Measurements from ENCODE around the gene PTPRC.

PTPRC gene

DNA sequence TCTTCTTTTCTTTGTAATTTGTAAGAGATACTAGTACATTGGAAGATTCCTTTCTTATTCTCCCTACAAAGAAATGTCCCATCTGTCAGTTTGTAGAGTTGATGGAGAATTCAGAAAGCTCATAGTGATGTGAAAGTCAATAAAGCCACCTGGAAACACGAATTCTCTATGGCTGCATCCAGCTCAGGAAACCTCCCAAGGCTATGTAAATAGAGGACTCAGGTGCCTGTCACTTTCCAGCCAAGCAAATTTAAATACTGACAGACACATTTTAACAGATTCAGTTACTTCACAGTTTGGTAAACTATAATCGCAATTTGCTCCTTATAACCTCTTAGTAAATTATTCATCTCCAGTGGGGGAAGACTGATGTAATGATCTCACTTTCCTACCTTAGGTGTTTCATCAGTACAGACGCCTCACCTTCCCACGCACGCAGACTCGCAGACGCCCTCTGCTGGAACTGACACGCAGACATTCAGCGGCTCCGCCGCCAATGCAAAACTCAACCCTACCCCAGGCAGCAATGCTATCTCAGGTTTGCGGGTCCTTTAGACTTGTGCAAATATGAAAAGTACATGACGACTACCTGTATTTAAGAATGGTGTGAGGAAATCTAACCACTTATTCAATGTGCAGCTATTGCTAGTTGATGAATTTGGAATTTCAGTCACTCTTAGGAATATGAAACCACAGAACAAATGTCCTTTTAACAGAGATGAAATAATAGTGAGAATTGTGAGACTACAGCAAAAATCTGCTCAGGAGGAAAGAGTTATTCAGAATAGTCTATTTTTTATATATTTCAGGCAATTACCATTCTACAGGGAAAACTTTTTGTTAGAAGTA, 60.6 kb downstream of the PTPRC start:
- TF ChIP-seq TAF1 (IDR thresholded peaks at IDR 0.05; ENCODE audit: borderline replicate concordance, low read depth, low read length) (no peak), POLR2AphosphoS5 (IDR thresholded peaks at IDR 0.05; ENCODE audit: low read depth, low read length) (no peak), POLR2A (IDR thresholded peaks at IDR 0.05; ENCODE audit: low read depth, low read length) (no peak)
- no peak for DNase-seq (ENCODE audit: insufficient read length)
- no peak for FAIRE-seq

DNA sequence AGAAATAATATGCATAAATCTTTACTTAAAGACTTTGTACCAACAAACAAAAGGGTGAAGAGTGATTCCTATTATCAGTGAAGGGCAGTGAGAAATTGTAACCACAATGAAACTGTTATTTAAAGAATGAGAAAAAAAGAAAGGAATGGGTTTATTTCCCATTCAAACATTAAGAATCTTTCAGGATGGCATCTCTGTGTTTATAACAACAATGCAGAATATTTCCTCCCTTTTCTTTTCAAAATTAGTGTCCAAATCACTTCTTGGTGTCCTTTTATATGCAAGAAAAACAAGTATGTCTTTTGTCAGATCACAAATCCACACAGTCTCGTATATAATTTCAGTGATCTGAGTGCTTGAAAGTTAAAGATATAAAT, 61.2 kb downstream of the PTPRC start:
- no peak for DNase-seq (ENCODE audit: insufficient read length)
- TF ChIP-seq TAF1 (IDR thresholded peaks at IDR 0.05; ENCODE audit: borderline replicate concordance, low read depth, low read length) = no peak
- FAIRE-seq = no peak

DNA sequence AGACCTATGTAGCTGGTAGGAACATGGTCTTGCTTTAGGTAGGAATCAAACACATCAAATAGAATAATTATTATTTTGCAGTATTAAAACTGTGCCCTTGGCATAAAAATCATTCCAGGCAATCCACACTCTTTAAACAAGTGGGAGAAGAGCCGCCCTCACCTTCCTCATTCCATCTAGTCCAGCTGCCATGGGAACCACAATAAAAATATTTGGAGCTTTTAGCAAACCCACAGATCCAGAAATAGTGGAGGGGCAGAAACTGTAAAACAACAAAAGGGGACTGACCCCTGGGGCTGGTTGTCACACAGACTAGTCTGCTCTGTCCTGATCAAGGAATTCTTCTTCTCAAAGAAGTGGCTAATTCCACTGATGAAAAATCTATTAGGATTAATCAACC, 61.6 kb downstream of the PTPRC start:
- FAIRE-seq (no peak), DNase-seq (ENCODE audit: insufficient read length) (no peak)
- TF ChIP-seq POLR2AphosphoS5 (IDR thresholded peaks at IDR 0.05; ENCODE audit: low read depth, low read length) = no peak
- TF ChIP-seq POLR2A (IDR thresholded peaks at IDR 0.05; ENCODE audit: low read depth, low read length) = no peak
- no peak for TF ChIP-seq TAF1 (IDR thresholded peaks at IDR 0.05; ENCODE audit: borderline replicate concordance, low read depth, low read length)

DNA sequence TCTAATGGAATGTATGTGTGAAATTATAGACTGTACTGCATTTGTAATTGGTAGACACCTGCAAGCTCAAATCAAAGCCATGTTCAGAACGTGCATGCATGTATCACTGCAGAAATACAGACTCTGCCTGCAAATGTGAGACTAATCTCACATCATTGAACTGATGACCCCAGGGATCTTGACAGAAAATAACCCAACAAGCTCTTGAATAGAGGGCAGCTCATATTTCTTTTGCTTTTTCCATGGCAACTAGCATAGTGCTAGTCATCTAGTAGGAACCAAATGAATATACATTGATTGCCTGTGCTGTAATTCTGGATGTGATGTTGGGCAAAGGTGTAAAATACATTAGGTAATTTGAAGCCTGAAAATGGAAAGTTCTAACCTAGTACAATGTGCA, 62.4 kb downstream of the PTPRC start:
- TF ChIP-seq TAF1 (IDR thresholded peaks at IDR 0.05; ENCODE audit: borderline replicate concordance, low read depth, low read length) = no peak
- no peak for TF ChIP-seq POLR2A (IDR thresholded peaks at IDR 0.05; ENCODE audit: low read depth, low read length)
- no peak for TF ChIP-seq POLR2AphosphoS5 (IDR thresholded peaks at IDR 0.05; ENCODE audit: low read depth, low read length)
- FAIRE-seq (peak; percentile 53), DNase-seq (ENCODE audit: insufficient read length) (no peak)

DNA sequence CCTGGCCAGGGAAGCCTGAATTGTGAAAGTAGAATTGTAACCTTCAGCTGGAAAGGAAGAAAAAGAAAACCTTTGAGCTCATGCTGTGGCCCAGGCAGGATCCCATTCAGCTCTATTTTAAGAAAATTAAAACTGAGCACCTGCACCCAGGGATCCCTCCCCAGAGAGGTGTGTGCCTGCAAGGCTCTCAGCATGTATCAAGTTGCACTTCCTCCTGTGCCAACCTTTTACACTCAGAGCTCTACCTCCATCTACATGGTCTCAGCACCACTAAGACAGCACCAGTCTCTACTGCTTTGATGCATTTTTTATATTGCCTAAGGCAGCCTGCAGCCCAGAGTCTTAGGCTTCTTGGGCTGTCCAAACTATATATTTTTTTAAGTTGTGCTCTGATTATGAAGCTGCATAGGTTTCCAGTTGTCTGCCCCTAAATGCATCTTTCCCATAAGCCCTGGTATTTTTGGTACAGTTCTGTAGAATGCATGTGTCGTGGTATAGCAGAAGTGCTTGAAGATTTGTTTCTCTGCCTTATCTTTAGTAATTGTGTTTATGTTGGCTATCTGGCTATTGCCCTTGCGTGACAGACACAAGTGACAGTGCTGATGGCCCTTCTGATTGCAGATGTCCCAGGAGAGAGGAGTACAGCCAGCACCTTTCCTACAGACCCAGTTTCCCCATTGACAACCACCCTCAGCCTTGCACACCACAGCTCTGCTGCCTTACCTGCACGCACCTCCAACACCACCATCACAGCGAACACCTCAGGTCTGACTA, 63.1 kb downstream of the PTPRC start:
- no peak for DNase-seq (ENCODE audit: insufficient read length)
- no peak for TF ChIP-seq TAF1 (IDR thresholded peaks at IDR 0.05; ENCODE audit: borderline replicate concordance, low read depth, low read length)
- no peak for TF ChIP-seq POLR2A (IDR thresholded peaks at IDR 0.05; ENCODE audit: low read depth, low read length)
- no peak for TF ChIP-seq POLR2AphosphoS5 (IDR thresholded peaks at IDR 0.05; ENCODE audit: low read depth, low read length)
- no peak for FAIRE-seq

DNA sequence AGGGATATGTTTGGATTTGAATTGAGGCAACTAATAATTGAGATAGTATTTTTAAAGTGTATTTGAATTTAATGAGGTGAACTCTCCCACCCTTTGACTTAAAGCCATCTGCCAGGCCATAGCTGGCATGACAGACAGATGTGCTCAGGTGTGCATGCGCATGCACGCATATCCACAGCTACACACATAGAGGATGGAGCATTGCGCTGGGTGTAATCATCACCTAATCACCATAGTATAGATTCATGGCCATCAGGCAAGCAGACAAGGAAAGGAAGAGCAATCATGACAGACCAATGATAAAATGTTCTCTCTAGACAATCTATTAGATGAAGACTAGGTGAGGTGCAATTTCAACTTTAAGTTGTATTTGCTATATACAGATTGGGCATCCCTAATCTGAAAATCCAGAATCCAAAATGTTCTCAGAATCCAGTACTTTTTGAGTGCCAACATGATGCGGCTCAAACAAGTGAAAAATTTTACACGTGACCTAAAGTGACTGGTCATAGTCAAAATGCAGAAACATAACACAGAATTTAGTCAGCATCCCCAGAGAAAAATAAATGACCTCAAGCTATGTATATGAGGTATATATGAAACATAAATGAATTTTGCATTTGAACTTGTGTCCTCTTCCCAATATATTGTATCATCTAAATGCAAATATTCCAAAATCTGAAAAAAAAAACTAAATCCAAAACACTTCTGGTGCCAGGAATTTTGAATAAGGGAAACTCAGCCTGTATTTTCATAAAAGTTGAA, 70.1 kb downstream of the PTPRC start:
- DNase-seq (ENCODE audit: insufficient read length) (no peak), FAIRE-seq (peak; percentile 53)
- TF ChIP-seq POLR2AphosphoS5 (IDR thresholded peaks at IDR 0.05; ENCODE audit: low read depth, low read length) = no peak
- TF ChIP-seq TAF1 (IDR thresholded peaks at IDR 0.05; ENCODE audit: borderline replicate concordance, low read depth, low read length) = no peak
- no peak for TF ChIP-seq POLR2A (IDR thresholded peaks at IDR 0.05; ENCODE audit: low read depth, low read length)

DNA sequence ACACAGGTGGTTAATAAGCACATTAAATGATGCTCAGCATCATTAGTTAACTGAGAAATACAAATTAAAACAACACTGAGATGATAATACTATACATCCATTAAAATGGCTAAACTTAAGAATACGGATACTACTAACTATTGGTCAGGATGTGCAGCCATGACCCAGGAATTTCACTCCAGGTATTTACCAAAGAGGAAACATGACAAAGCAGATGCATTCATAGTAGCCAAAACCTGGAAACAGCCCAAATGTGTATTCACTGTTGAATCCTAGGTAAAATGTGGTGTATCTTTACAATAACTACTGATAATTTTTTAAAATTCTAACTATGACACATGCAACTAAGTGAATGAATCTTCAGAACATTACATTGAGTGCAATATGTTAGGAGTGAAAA, 73.0 kb downstream of the PTPRC start:
- FAIRE-seq = no peak

DNA sequence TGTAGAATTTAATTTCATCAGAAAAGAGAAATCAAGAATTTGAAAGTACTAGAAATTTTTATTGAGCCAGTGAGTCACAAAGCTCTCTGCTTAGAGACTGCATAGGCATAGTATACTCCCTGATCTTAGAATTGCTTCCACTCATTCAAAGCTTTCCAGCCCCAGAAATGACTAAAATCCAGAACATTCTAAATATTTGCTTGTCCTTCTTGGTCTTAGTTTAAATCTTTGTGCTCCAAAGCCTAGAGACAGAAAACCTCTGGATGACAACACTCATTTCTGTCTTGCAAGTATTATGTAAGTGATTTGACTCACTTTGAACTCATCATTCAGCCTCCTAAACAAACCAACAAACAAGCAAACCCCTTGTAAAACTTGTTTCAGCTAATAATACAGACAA, 74.2 kb downstream of the PTPRC start:
- FAIRE-seq = no peak

More for the DNA sequence above, 73.0 kb downstream of the PTPRC start:
- TF ChIP-seq POLR2A (IDR thresholded peaks at IDR 0.05; ENCODE audit: low read depth, low read length) = no peak
- no peak for TF ChIP-seq TAF1 (IDR thresholded peaks at IDR 0.05; ENCODE audit: borderline replicate concordance, low read depth, low read length)
- TF ChIP-seq POLR2AphosphoS5 (IDR thresholded peaks at IDR 0.05; ENCODE audit: low read depth, low read length) = no peak
- DNase-seq (ENCODE audit: insufficient read length) = no peak

DNA sequence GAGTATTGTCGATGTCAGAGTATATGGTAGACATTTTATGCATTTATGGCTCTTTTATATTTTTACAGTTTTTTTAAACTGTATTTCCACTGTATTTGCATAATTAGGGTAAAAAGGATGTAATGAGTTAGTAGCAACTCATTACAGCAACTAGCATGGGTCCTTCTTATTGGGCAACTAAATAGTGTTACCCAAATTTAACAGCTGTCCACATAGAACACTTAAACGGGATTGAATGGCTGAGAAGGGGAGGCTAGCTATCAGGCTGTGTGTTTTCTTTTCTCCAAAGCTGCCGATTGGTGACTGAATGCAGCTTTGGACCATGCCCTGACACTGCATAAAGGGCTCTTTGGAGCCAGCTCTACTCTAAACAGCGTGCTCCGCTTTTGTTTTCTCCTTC, 75.4 kb downstream of the PTPRC start:
- no peak for FAIRE-seq
- no peak for DNase-seq (ENCODE audit: insufficient read length)
- TF ChIP-seq TAF1 (IDR thresholded peaks at IDR 0.05; ENCODE audit: borderline replicate concordance, low read depth, low read length) = no peak
- no peak for TF ChIP-seq POLR2A (IDR thresholded peaks at IDR 0.05; ENCODE audit: low read depth, low read length)
- no peak for TF ChIP-seq POLR2AphosphoS5 (IDR thresholded peaks at IDR 0.05; ENCODE audit: low read depth, low read length)

More for the DNA sequence above, 74.2 kb downstream of the PTPRC start:
- DNase-seq (ENCODE audit: insufficient read length) = no peak
- no peak for TF ChIP-seq POLR2A (IDR thresholded peaks at IDR 0.05; ENCODE audit: low read depth, low read length)
- no peak for TF ChIP-seq POLR2AphosphoS5 (IDR thresholded peaks at IDR 0.05; ENCODE audit: low read depth, low read length)
- TF ChIP-seq TAF1 (IDR thresholded peaks at IDR 0.05; ENCODE audit: borderline replicate concordance, low read depth, low read length) = no peak

DNA sequence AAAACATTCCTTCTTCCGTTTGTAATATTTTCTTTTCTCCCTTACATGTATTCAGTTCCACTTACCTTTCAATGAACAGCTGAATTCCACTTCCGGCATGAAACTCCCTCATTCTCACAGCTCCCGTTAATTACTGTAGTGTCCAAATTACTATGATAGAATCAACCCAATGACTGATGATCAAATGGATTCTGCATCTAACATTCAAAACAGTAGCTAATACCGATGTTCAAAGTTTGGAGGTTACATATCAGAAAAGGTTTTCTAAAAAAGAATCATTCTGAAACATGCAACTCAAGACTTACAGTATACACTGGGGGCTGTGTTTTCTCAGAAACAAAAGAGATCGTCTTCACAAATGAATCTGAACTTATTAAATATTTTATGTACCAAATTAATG, 77.2 kb downstream of the PTPRC start:
- FAIRE-seq (peak; percentile 46), DNase-seq (ENCODE audit: insufficient read length) (no peak)
- TF ChIP-seq POLR2A (IDR thresholded peaks at IDR 0.05; ENCODE audit: low read depth, low read length) = no peak
- no peak for TF ChIP-seq POLR2AphosphoS5 (IDR thresholded peaks at IDR 0.05; ENCODE audit: low read depth, low read length)
- no peak for TF ChIP-seq TAF1 (IDR thresholded peaks at IDR 0.05; ENCODE audit: borderline replicate concordance, low read depth, low read length)

DNA sequence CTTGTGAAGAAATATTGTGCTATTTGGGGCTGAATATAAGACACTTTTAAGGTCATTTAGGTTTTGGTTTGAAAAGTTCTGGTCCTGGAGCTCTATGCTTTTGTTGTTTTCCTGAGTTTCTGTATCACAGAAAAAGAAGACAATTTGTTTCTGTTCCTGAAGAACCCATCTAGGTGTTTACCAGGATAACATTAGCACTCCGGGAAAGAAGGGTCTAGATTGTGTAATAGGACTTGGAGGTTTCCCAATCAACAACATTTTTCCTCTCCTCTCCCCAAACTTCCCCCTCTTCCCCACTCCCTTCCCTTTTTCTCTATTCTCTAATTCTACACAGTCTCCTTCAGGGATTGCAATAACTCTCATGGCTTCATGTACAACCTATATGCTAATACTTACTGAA, 78.7 kb downstream of the PTPRC start:
- DNase-seq (ENCODE audit: insufficient read length) = no peak
- no peak for FAIRE-seq
- no peak; the same call in 1 of the 2 replicates for TF ChIP-seq POLR2A (IDR thresholded peaks at IDR 0.05; ENCODE audit: low read depth, low read length)
- TF ChIP-seq TAF1 (IDR thresholded peaks at IDR 0.05; ENCODE audit: borderline replicate concordance, low read depth, low read length) = no peak
- no peak for TF ChIP-seq POLR2AphosphoS5 (IDR thresholded peaks at IDR 0.05; ENCODE audit: low read depth, low read length)

All from GM12892 (cell line).